GM19035 (cell line): ENCODE results near the gene HOOK2.
"Not testable (repeated sequence)": the region's sequence is repeated elsewhere in the genome, so short reads cannot be mapped to it uniquely, and the experiment has no call there.

Experiments
- ATAC-seq: cut with Tn5 transposase; IDR thresholded peaks from one replicate; pipeline ENCODE4 v1.9.1; 2021; ENCODE audit not compliant: unreplicated experiment

HOOK2 gene, protein sequence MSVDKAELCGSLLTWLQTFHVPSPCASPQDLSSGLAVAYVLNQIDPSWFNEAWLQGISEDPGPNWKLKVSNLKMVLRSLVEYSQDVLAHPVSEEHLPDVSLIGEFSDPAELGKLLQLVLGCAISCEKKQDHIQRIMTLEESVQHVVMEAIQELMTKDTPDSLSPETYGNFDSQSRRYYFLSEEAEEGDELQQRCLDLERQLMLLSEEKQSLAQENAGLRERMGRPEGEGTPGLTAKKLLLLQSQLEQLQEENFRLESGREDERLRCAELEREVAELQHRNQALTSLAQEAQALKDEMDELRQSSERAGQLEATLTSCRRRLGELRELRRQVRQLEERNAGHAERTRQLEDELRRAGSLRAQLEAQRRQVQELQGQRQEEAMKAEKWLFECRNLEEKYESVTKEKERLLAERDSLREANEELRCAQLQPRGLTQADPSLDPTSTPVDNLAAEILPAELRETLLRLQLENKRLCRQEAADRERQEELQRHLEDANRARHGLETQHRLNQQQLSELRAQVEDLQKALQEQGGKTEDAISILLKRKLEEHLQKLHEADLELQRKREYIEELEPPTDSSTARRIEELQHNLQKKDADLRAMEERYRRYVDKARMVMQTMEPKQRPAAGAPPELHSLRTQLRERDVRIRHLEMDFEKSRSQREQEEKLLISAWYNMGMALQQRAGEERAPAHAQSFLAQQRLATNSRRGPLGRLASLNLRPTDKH

GRCh38 chr19:12774588-12775555 lies at the start of gene HOOK2:
Gene HOOK2 (minus strand): TSS chr19:12775552. CDS start chr19:12775449, 103 bp downstream.
- peak; percentile 19 for ATAC-seq

DNA sequence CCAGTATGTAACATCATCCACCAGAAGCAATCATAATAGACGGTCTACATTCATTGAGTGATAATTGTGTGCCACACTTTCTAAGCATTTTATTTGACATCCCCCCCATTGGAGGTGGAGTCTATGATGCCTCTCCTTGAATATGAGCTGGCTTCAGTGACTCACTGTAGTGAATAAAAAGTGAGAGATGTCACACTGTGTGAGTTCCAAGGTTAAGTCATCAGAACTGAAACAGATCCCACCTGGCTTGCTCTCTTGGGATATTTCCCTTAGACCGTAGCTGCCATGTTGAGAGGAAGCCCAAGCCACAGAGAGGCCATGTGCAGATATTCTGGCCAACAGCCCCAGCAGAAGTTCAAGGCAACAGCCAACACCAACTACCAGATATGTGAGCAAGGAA lies 46.4 kb upstream of the HOOK2 start:
- ATAC-seq: no peak

DNA sequence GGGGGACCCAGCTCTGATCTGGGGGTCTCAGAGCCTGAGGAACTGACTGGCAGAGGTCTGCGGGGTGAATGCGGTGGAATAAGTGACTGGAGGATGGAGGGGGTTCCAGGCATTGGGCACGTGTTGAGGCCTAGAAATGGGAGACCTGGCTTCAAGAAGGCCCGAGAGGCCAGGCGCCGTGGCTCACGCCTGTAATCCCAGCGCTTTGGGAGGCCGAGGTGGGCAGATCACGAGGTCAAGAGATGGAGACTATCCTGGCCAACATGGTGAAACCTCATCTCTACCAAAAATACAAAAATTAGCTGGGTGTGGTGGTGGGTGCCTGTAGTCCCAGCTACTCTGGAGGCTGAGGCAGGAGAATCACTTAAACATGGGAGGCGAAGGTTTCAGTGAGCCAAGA lies 42.5 kb upstream of the HOOK2 start:
- not testable (repeated sequence) for ATAC-seq

- not testable (repeated sequence) for ATAC-seq
These were observed 41.8 kb upstream of the HOOK2 start for GRCh38 chr19:12817188-12817587.

- no peak for ATAC-seq
These were observed 39.7 kb upstream of the HOOK2 start for GRCh38 chr19:12815088-12815487.

- peak; percentile 77 for ATAC-seq
These were observed 31.1 kb upstream of the HOOK2 start, which contains the start of gene RNASEH2A for GRCh38 chr19:12806242-12807081. Gene RNASEH2A (plus strand): TSS chr19:12806584. CDS start chr19:12806674, 90 bp downstream.

- no peak for ATAC-seq
These were observed 28.7 kb upstream of the HOOK2 start for GRCh38 chr19:12804051-12804450.

DNA sequence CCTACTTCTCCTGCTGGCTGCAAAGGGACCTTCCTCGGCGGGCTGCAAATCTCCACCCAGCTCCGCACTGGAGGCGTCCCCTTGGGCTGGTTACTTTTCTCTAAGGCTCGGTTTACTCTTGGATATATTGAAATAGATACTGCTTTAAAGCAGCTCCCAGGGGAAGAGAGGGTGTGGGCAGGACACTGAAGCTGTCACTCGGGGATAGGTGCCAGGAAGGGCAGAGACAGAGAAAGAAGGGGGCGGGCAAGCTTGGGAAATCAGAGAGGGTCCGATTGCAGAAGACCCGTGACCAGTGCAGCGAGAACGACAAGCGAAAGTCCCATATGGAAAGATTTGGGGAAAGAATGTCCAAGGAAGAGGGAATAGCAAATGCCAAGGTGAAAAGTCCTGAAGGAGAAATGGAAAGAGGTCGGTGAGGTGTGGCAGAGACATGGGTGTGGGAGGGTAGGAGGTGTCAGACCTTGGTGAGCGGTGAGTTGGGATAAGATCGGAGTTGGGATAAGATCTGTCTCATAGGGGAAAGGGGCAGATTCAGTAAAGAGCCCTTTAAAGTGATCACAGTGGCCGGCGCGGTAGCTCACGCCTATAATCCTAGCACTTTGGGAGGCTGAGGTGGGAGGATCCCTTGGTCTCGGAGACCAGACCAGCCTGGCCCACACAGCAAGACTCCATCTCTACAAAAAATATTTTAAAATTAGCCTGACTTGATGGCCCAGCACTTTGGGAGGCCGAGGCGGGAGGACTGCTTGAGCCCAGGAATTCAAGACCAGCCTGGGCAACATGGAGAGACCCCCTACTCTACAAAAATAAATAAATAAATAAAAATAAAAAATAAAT lies 27.1 kb upstream of the HOOK2 start:
- ATAC-seq: no peak

- no peak for ATAC-seq
These were observed 26.3 kb upstream of the HOOK2 start, which contains the start of the genes PRDX2 and THSD8 for GRCh38 chr19:12801466-12802266. Gene PRDX2 (minus strand): TSS chr19:12801800. CDS start chr19:12801261, 539 bp downstream. Gene THSD8 (plus strand): TSS chr19:12802069. CDS start chr19:12802072, 3 bp downstream.

DNA sequence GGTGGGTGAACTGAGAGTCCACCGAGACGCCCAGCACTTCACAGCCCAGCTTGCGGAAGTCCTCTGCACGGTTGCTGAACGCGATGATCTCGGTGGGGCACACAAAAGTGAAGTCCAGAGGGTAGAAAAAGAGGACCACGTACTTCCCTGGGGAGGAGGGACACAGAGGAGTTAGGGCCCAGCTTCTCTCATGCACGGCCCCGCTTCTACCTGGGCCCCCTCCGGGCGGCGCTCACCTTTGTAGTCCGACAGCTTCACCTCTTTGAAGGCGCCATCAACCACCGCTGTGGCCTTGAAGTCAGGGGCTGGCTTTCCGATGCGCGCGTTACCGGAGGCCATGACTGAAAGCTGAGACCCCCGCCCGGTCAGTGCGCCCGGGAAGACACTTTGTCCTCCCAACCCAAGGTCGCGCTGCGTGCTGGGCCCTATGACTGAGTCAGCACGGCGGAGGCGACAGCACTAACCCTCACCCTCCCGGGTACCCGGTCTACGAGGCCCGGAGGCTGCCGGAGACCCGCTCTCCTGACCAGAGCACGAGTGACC lies 25.6 kb upstream of the HOOK2 start:
- ATAC-seq: no peak

- no peak for ATAC-seq
These were observed 25.1 kb upstream of the HOOK2 start for GRCh38 chr19:12800466-12800770.

DNA sequence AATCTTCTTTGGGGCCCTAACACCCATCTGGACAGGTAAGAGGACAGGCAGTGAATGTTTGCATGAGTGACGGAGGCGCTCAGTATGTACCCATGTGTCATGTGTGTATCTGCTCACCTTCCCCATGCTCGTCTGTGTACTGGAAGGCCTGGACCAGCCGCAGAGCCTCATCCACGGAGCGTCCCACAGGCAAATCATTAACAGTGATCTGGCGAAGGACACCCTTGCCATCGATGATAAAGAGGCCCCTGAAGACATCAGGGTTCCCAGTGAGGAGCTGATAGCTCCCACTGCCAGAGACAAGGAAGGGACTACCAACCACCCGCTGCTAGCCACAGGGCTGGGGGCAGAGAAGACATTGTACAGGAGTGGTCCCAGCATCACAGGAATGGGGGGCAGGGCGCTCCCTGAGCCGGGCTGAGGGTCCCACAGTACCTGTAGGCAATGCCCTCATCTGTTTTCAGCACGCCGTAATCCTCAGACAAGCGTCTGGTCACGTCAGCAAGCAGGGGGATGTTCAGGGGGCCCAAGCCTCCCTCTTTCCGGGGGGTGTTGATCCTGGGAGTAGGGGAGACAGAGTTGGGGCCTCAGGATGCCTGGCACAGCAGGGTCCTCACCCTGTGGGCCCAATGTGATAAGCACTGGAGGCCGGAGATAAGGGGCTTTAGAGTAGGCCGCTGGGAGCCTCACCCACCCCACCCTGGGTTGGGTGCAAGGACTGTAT lies 24.6 kb upstream of the HOOK2 start:
- ATAC-seq: no peak

DNA sequence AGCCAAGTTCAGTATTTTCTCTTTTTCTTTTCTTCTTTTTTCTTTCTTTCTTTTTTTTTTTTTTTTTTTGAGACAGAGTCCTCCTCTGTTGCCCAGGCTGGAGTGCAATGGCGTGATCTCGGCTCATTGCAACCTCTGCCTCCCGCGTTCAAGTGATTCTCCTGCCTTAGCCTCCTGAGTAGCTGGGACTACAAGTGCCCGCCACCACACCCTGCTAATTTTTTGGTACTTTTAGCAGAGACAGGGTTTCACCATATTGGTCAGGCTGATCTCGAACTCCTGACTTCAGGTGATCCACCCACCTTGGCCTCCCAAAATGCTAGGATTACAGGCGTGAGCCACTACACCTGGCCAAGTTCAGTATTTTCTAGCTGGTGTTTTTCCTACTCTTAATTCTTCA lies 22.3 kb upstream of the HOOK2 start:
- not testable (repeated sequence) for ATAC-seq

- ATAC-seq: no peak
These were observed 21.8 kb upstream of the HOOK2 start for GRCh38 chr19:12797141-12797587.

DNA sequence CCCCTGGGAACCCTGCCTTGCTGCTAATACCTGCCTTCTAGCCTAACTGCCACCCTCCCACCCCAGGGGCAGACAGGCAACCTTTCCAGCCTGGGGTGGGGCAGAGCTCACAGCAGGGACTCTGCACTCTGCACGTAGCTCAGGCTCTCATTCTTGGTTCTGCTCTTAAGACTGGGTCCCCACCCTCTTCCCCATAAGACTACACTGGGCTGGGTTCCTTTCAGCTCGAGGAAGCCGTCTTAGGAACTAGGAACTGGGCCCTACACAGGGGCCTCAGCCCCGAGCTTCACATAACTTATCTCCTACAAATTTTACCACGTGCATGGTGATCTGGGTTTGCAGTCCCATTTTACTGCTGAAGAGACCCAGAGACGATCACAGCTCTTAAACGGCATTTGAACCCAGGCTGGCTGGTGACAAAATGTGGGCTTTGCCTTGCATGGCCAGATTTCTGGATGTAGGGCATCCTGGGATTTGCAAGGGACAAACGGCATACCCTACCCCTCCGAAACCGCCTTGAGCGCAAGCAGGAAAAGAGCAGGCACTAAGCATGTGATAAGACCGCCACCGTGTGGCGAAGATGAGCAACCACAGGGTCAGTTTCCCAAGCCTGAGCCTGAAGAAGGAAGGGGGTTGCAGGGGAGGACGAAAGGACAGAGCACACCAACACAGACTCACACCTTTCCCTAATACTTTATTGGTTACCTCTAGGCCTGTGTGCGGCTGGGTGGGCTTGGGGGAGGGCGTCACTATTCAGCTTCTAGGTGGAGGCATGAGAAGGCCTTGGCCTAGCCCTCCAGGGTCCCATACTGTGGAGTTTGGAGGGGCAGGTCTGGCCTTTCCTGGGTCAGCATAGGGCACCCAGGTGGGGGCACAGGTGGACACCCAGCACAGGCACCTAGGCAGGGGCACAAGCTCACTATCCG lies 21.1 kb upstream of the HOOK2 start:
- no peak for ATAC-seq

- no peak for ATAC-seq
These were observed 19.6 kb upstream of the HOOK2 start for GRCh38 chr19:12794971-12795381.
